Measurements from ENCODE around the gene EPB41L4A. TPM values are rescaled to one million over a fixed set of nuclear protein-coding genes. Genes with fewer than 3 reads are reported as not detected.
A peak's percentile ranks its signal among the peaks of the same experiment; 100 is the strongest.
"Not testable (repeated sequence)": the region's sequence is repeated elsewhere in the genome, so short reads cannot be mapped to it uniquely, and the experiment has no call there.

Gene EPB41L4A
- total RNA-seq, 1 donor from 2014 or later = 27.2 TPM

DNA sequence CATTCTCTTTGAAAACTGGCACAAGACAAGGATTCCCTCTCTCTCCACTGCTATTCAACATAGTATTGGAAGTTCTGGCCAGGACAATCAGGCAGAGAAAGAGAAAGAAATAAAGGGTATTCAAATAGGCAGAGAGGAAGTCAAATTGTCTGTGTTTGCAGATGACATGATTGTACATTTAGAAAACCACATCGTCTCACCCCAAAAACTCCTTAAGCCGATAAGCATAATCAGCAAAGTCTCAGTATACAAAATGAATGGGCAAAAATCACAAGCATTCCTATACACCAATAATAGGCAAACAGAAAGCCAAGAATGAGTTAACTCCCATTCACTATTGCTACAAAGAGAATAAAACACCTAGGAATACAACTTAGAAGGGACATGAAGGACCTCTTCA, 21.0 kb upstream of the EPB41L4A start:
- no peak overlapping the region for H3K27ac Mint-ChIP-seq
- TF ChIP-seq, protein P1, sequence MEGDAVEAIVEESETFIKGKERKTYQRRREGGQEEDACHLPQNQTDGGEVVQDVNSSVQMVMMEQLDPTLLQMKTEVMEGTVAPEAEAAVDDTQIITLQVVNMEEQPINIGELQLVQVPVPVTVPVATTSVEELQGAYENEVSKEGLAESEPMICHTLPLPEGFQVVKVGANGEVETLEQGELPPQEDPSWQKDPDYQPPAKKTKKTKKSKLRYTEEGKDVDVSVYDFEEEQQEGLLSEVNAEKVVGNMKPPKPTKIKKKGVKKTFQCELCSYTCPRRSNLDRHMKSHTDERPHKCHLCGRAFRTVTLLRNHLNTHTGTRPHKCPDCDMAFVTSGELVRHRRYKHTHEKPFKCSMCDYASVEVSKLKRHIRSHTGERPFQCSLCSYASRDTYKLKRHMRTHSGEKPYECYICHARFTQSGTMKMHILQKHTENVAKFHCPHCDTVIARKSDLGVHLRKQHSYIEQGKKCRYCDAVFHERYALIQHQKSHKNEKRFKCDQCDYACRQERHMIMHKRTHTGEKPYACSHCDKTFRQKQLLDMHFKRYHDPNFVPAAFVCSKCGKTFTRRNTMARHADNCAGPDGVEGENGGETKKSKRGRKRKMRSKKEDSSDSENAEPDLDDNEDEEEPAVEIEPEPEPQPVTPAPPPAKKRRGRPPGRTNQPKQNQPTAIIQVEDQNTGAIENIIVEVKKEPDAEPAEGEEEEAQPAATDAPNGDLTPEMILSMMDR (conservative IDR thresholded peaks at IDR 0.05) = no peak
- no peaks in the 10 kb centered on the region for H3K4me1 Mint-ChIP-seq (ENCODE audit: unreplicated experiment)
- H3K27me3 Mint-ChIP-seq = no peaks in the 10 kb centered on the region
- H3K36me3 Mint-ChIP-seq = no peaks in the 10 kb centered on the region
- H3K4me3 Mint-ChIP-seq = no peak overlapping the region
- no peak for DNase-seq (ENCODE audit: extremely low spot score, unreplicated experiment)
- H3K9me3 Mint-ChIP-seq = no peaks in the 10 kb centered on the region

DNA sequence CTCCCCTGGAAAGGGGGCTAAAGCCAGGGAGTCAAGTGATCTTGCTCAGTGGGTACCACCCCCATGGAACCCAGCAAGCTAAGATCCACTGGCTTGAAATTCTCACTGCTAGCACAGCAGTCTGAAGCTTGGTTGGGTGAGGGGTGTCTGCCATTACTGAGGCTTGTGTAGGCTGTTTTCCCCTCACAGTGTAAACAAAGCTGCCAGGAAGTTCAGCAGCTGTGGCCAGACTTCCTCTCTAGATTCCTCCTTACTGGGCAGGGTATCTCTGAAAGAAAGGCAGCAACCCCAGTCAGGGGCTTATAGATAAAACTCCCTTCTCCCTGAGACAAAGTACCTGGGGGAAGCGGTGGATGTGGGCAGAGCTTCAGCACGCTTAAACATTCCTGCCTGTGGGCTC, 17.1 kb upstream of the EPB41L4A start:
- H3K27ac Mint-ChIP-seq = no peak overlapping the region
- TF ChIP-seq, protein P1 (conservative IDR thresholded peaks at IDR 0.05) = no peak
- H3K4me1 Mint-ChIP-seq (ENCODE audit: unreplicated experiment) = no peaks in the 10 kb centered on the region
- H3K36me3 Mint-ChIP-seq = no peaks in the 10 kb centered on the region
- H3K4me3 Mint-ChIP-seq = no peak overlapping the region
- no peak for DNase-seq (ENCODE audit: extremely low spot score, unreplicated experiment)
- H3K27me3 Mint-ChIP-seq = no peaks in the 10 kb centered on the region
- peaks cover 6% of the 10 kb centered on the region for H3K9me3 Mint-ChIP-seq

DNA sequence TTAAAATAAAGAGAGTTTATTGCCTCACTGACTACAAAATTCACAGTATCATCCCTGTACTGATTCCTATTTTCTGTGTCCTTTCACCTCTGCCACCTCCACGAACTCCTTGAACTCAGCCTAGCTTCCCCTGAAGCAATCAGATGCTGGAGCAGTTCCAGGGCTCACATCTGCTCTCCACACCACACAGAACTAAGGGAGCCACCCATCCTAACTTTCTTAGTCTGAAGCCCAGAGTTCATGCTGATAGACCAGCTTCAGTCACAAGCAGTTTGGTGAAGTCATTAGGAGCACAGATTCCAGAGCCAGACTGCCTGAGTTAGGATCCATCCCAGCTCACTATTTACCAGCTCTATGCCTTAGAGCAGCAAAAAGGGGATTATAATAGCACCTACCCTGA, 15.6 kb upstream of the EPB41L4A start:
- H3K36me3 Mint-ChIP-seq = no peaks in the 10 kb centered on the region
- TF ChIP-seq, protein P1 (conservative IDR thresholded peaks at IDR 0.05) = no peak
- no peaks in the 10 kb centered on the region for H3K27me3 Mint-ChIP-seq
- no peak for DNase-seq (ENCODE audit: extremely low spot score, unreplicated experiment)
- H3K27ac Mint-ChIP-seq = no peak overlapping the region
- no peak overlapping the region for H3K4me3 Mint-ChIP-seq
- peaks cover 6% of the 10 kb centered on the region for H3K9me3 Mint-ChIP-seq
- no peaks in the 10 kb centered on the region for H3K4me1 Mint-ChIP-seq (ENCODE audit: unreplicated experiment)

DNA sequence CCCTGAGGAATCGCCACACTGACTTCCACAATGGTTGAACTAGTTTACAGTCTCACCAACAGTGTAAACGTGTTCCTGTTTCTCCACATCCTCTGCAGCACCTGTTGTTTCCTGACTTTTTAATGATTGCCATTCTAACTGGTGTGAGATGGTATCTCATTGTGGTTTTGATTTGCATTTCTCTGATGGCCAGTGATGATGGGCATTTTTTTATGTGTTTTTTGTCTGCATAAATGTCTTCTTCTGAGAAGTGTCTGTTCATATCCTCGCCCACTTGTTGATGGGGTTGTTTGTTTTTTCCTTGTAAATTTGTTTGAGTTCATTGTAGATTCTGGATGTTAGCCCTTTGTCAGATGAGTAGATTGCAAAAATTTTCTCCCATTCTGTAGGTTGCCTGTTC, 7.1 kb upstream of the EPB41L4A start:
- H3K36me3 Mint-ChIP-seq; DNase-seq (ENCODE audit: extremely low spot score, unreplicated experiment); H3K4me3 Mint-ChIP-seq; H3K4me1 Mint-ChIP-seq (ENCODE audit: unreplicated experiment); H3K9me3 Mint-ChIP-seq; H3K27ac Mint-ChIP-seq: not testable (repeated sequence)
- peaks cover 14% of the 10 kb centered on the region for H3K27me3 Mint-ChIP-seq

DNA sequence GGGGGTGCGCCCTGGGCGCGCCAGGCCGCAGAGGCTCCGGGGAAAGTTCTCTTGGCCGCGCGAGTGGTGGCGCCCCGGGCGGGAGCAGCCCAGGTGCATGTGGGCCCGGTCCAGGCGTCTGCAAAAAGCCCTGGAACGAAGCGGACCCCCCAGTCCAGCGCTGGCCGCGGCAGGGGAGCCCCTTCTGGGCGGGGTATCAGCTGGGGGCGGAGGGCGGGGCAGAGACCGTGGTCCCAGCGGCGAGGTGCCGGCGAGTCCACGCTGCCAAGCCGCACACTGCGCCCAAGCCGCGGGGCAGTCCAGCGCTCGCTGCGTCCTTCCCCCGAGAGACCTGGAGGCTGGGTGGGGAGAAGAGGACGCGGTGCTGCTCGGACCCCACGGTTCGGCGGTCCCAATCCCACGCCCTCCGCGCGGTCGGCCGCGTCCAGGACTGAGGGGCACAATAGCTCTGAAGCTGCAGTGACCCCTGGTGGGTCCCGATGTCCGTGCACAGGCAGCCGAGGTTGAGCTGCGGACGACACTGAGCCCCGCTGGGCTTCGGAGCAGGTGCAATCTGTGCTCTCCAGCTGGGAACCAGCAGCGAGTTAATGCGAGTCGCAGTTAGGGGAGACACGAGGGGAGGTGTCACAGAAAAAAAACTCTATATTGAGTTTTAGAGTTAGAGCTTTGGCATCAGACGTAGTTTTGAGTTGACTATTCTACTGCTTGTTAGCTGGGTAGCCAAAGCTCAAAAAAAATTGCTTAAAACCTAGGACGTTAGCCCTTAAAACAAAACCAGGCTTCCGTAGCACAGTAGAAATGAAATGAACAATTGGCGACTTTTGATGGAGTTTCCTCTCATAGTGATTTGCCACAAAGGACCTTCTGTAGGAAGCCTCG, 1.1 kb upstream of the EPB41L4A start:
- H3K27me3 Mint-ChIP-seq = peaks cover 30% of the 10 kb centered on the region
- DNase-seq (ENCODE audit: extremely low spot score, unreplicated experiment) = peak; percentile 86
- TF ChIP-seq, protein P1 (conservative IDR thresholded peaks at IDR 0.05) = peak; percentile 93
- H3K4me1 Mint-ChIP-seq (ENCODE audit: unreplicated experiment) = peaks cover 13% of the 10 kb centered on the region
- peaks cover 5% of the 10 kb centered on the region for H3K36me3 Mint-ChIP-seq
- H3K27ac Mint-ChIP-seq = peak overlapping the region; percentile 75
- H3K9me3 Mint-ChIP-seq = no peaks in the 10 kb centered on the region
- H3K4me3 Mint-ChIP-seq = peak overlapping the region; percentile 88

DNA sequence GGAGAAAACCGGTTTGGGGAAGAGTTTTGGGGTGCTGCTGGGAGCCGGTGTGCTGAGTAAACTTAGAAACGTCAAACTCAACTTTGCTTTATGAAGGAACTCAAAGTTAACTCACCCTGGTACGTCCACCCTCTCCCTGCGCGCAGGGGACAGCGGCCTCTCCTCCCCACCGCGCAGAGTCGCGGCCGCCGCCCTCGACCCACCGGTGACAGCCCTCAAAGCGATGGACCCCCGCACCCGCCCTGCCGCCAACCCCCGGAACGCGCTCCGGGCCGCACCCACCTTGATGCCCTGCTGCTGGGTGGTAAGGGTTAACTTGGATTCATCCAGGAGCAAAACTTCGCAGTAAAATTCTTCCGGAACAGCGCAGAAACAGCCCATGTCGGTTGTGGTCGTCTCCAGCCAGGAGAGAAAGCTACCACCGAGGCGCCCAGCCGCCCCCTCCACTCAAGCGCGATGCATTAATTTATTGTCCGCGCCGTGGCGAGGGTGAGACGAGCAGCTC, 366 bp downstream of the EPB41L4A start:
- Mint-ChIP-seq H3K27me3 (peaks cover 30% of the 10 kb centered on the region), H3K4me3 (peak overlapping the region; percentile 87), H3K36me3 (peaks cover 5% of the 10 kb centered on the region), H3K27ac (peak overlapping the region; percentile 84), H3K9me3 (no peaks in the 10 kb centered on the region), H3K4me1 (ENCODE audit: unreplicated experiment) (peaks cover 22% of the 10 kb centered on the region)
- no peak for DNase-seq (ENCODE audit: extremely low spot score, unreplicated experiment)
- TF ChIP-seq, protein P1 (conservative IDR thresholded peaks at IDR 0.05) = no peak

All from type B pancreatic cell (in vitro differentiated cells).